Thyroid gland (tissue), 4 donors: ENCODE data around the gene DYNC1LI2.

Experiments
- CTCF ChIP-seq, 6 experiments: fragments of 200-600 bp in 3 of 6; fragments of 450-650 bp in 3 of 6; sonication (generic) in 3 of 6; IDR thresholded peaks; one replicate each; pipeline ENCODE4 v1.5.1; 2016 to 2019; ENCODE audit warnings: antibody characterized with exemption in 6 of 6, mild to moderate bottlenecking in 2 of 6, inconsistent platforms in 1 of 6, moderate library complexity in 1 of 6
- POLR2A ChIP-seq, 2 donors: fragments of 450-650 bp; IDR thresholded peaks; one replicate each; pipeline ENCODE4 v1.6.1; 2017; ENCODE audit warnings: antibody characterized with exemption in 2 of 2, mild to moderate bottlenecking in 2 of 2, moderate library complexity in 1 of 2

GRCh38 chr16:66746048-66746447, 5.4 kb downstream of the DYNC1LI2 start:
- no peak for TF ChIP-seq CTCF (IDR thresholded peaks at IDR 0.05)
- TF ChIP-seq POLR2A (IDR thresholded peaks at IDR 0.05) = no peak
